ENCODE measurements around the gene MAP3K2.

MAP3K2 gene

GRCh38 chr2:127428815-127429109 is 41.0 kb upstream of the MAP3K2 start:
- no peak overlapping the region for H3K4me3 ChIP-seq (ENCODE audit: low read length)
- H4K20me1 ChIP-seq (ENCODE audit: control insufficient read depth, insufficient read depth, low read depth, low read length), result no peaks in the 10 kb centered on the region
- no peaks in the 10 kb centered on the region for H3K9me3 ChIP-seq (ENCODE audit: control insufficient read depth, insufficient read depth, low read length)
- no peaks in the 10 kb centered on the region for H3K36me3 ChIP-seq (ENCODE audit: control insufficient read depth, low read length)
- H3K9me2 ChIP-seq (replicated peaks; ENCODE audit: control insufficient read depth, low read length), result no peaks in the 10 kb centered on the region
- H3K4me1 ChIP-seq (ENCODE audit: control insufficient read depth, low read length), result peaks cover 4% of the 10 kb centered on the region; the same call in 1 of the 2 replicates
- no peak overlapping the region for H3K4me2 ChIP-seq (ENCODE audit: low read length)
- no peak overlapping the region for H3K27ac ChIP-seq (ENCODE audit: low read depth, low read length)
- no peaks in the 10 kb centered on the region for H3F3A ChIP-seq (ENCODE audit: control insufficient read depth, insufficient read depth)
- H3K27me3 ChIP-seq (ENCODE audit: control insufficient read depth, low read length), result no peaks in the 10 kb centered on the region
- H3K79me2 ChIP-seq (ENCODE audit: control insufficient read depth, low read length), result no peaks in the 10 kb centered on the region
- TF ChIP-seq EZH2phosphoT487 (IDR thresholded peaks at IDR 0.05; ENCODE audit: borderline replicate concordance, low read length) (no peak), CTCF (IDR thresholded peaks at IDR 0.05; ENCODE audit: low read depth, low read length, poor library complexity, severe bottlenecking) (no peak)

DNA sequence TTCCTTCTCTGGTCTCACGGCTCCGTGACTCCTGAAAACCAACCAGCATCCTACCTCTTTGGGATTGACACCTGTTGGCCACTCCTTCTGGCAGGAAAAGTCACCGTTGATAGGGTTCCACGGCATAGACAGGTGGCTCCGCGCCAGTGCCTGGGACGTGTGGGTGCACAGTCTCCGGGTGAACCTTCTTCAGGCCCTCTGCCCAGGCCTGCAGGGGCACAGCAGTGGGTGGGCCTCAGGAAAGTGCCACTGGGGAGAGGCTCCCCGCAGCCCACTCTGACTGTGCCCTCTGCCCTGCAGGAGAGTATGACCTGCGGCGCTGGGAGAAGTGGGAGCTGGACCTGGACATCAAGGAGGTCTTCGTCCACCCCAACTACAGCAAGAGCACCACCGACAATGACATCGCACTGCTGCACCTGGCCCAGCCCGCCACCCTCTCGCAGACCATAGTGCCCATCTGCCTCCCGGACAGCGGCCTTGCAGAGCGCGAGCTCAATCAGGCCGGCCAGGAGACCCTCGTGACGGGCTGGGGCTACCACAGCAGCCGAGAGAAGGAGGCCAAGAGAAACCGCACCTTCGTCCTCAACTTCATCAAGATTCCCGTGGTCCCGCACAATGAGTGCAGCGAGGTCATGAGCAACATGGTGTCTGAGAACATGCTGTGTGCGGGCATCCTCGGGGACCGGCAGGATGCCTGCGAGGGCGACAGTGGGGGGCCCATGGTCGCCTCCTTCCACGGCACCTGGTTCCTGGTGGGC is 40.5 kb upstream of the MAP3K2 start:
- Histone ChIP-seq H3K4me2 (ENCODE audit: low read length) (no peak overlapping the region), H3F3A (ENCODE audit: control insufficient read depth, insufficient read depth) (no peaks in the 10 kb centered on the region), H3K79me2 (ENCODE audit: control insufficient read depth, low read length) (no peaks in the 10 kb centered on the region), H3K27me3 (ENCODE audit: control insufficient read depth, low read length) (0 out of 2 replicates have a peak, but pooled peaks cover 4% of the 10 kb centered on the region), H3K36me3 (ENCODE audit: control insufficient read depth, low read length) (no peaks in the 10 kb centered on the region), H3K9me3 (ENCODE audit: control insufficient read depth, insufficient read depth, low read length) (no peaks in the 10 kb centered on the region), H3K27ac (ENCODE audit: low read depth, low read length) (no peak overlapping the region), H3K4me3 (ENCODE audit: low read length) (no peak overlapping the region), H4K20me1 (ENCODE audit: control insufficient read depth, insufficient read depth, low read depth, low read length) (no peaks in the 10 kb centered on the region), H3K4me1 (ENCODE audit: control insufficient read depth, low read length) (peaks cover 9% of the 10 kb centered on the region), H3K9me2 (replicated peaks; ENCODE audit: control insufficient read depth, low read length) (no peaks in the 10 kb centered on the region)
- TF ChIP-seq EZH2phosphoT487 (IDR thresholded peaks at IDR 0.05; ENCODE audit: borderline replicate concordance, low read length) (no peak), CTCF (IDR thresholded peaks at IDR 0.05; ENCODE audit: low read depth, low read length, poor library complexity, severe bottlenecking) (no peak)

DNA sequence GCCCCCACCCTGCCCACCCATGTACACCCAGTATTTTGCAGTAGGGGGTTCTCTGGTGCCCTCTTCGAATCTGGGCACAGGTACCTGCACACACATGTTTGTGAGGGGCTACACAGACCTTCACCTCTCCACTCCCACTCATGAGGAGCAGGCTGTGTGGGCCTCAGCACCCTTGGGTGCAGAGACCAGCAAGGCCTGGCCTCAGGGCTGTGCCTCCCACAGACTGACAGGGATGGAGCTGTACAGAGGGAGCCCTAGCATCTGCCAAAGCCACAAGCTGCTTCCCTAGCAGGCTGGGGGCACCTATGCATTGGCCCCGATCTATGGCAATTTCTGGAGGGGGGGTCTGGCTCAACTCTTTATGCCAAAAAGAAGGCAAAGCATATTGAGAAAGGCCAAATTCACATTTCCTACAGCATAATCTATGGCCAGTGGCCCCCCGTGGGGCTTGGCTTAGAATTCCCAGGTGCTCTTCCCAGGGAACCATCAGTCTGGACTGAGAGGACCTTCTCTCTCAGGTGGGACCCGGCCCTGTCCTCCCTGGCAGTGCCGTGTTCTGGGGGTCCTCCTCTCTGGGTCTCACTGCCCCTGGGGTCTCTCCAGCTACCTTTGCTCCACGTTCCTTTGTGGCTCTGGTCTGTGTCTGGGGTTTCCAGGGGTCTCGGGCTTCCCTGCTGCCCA is 39.7 kb upstream of the MAP3K2 start:
- Histone ChIP-seq H3K4me3 (ENCODE audit: low read length) (no peak overlapping the region), H3K27ac (ENCODE audit: low read depth, low read length) (no peak overlapping the region), H3K9me3 (ENCODE audit: control insufficient read depth, insufficient read depth, low read length) (no peaks in the 10 kb centered on the region), H3K36me3 (ENCODE audit: control insufficient read depth, low read length) (no peaks in the 10 kb centered on the region), H3K79me2 (ENCODE audit: control insufficient read depth, low read length) (no peaks in the 10 kb centered on the region), H3K9me2 (replicated peaks; ENCODE audit: control insufficient read depth, low read length) (no peaks in the 10 kb centered on the region), H3K4me2 (ENCODE audit: low read length) (no peak overlapping the region), H3K4me1 (ENCODE audit: control insufficient read depth, low read length) (peaks cover 16% of the 10 kb centered on the region), H3K27me3 (ENCODE audit: control insufficient read depth, low read length) (peaks cover 9% of the 10 kb centered on the region; the same call in 1 of the 2 replicates), H3F3A (ENCODE audit: control insufficient read depth, insufficient read depth) (no peaks in the 10 kb centered on the region), H4K20me1 (ENCODE audit: control insufficient read depth, insufficient read depth, low read depth, low read length) (no peaks in the 10 kb centered on the region)
- TF ChIP-seq EZH2phosphoT487 (IDR thresholded peaks at IDR 0.05; ENCODE audit: borderline replicate concordance, low read length) (no peak), CTCF (IDR thresholded peaks at IDR 0.05; ENCODE audit: low read depth, low read length, poor library complexity, severe bottlenecking) (no peak)
